Panc1 (cell line): ENCODE measurements around the gene PLEKHH2. TPM values are rescaled to one million over a fixed set of nuclear protein-coding genes. Genes with fewer than 3 reads are reported as not detected.

Experiments
- ATAC-seq: fragments of 200-7000 bp; cut with Tn5 transposase; 2 replicates; pipeline ENCODE4 v1.9.1; 2020; ENCODE audit warnings: mild to moderate bottlenecking, moderate library complexity
- BruUV-seq: library from RNA; stranded (reverse); fragments of 400-500 nt; replicated peaks from 2 replicates; lab custom pipeline; 2021; lab: Mats Ljungman, UMichigan
- CTCF ChIA-PET: fragments of 300-600 bp; sonication (Branson Sonifier 250); formaldehyde crosslinking; loops from one replicate; lab custom pipeline; 2022; ENCODE audit warnings: antibody characterized with exemption; lab: Charles Lee
- POLR2A ChIA-PET: fragments of 300-600 bp; sonication (Branson Sonifier 250); formaldehyde crosslinking; loops from one replicate; lab custom pipeline; 2022; ENCODE audit warnings: antibody characterized with exemption; lab: Charles Lee
- DNase-seq: peaks from one replicate; pipeline ENCODE4 v3.0.0-alpha.2; 2010; ENCODE audit warnings: low read depth, low spot score
- H3K27ac ChIP-seq: 2 replicates; pipeline ENCODE4 v1.5.1; 2011; ENCODE audit warnings: mild to moderate bottlenecking, low read length, inconsistent platforms
- H3K27me3 ChIP-seq: fragments of 200-500 bp; sonication (Bioruptor generic); 2 replicates; pipeline ENCODE4 v1.6.0; 2014; ENCODE audit warnings: low read length, inconsistent platforms; ENCODE audit not compliant: control insufficient read depth, insufficient read depth
- H3K36me3 ChIP-seq: fragments of 200-500 bp; sonication (Bioruptor generic); 2 replicates; pipeline ENCODE4 v1.5.1; 2014; ENCODE audit warnings: inconsistent platforms, mild to moderate bottlenecking, low read length, moderate library complexity; ENCODE audit not compliant: control insufficient read depth, insufficient read depth
- H3K4me1 ChIP-seq: 2 replicates; pipeline ENCODE4 v1.5.1; 2011; ENCODE audit warnings: inconsistent platforms, mild to moderate bottlenecking, low read length, moderate library complexity; ENCODE audit not compliant: control insufficient read depth, insufficient read depth
- H3K4me3 ChIP-seq, 2 experiments: 2 replicates each; pipeline ENCODE4 v1.5.1; 2011 to 2012; ENCODE audit warnings: low read depth in 2 of 2, low read length in 2 of 2, mild to moderate bottlenecking in 2 of 2, inconsistent platforms in 1 of 2, moderate library complexity in 1 of 2
- H3K9me3 ChIP-seq: fragments of 200-500 bp; sonication (Bioruptor generic); 2 replicates; pipeline ENCODE4 v1.5.1; 2014; ENCODE audit warnings: low read depth, mild to moderate bottlenecking, inconsistent platforms, low read length, moderate library complexity; ENCODE audit not compliant: control insufficient read depth, insufficient read depth
- POLR2AphosphoS5 ChIP-seq: IDR thresholded peaks from 2 replicates; pipeline ENCODE4 v1.6.1; 2012; ENCODE audit warnings: mild to moderate bottlenecking, low read depth, low read length, moderate library complexity
- SIN3A ChIP-seq: IDR thresholded peaks from 2 replicates; pipeline ENCODE4 v1.6.1; 2012; ENCODE audit warnings: low read depth, mild to moderate bottlenecking, low read length, moderate library complexity, borderline replicate concordance; ENCODE audit not compliant: insufficient read depth
- TCF7L2 ChIP-seq: IDR thresholded peaks from 2 replicates; pipeline ENCODE4 v1.6.1; 2011; ENCODE audit warnings: mild to moderate bottlenecking, low read depth, low read length, inconsistent platforms
- in situ Hi-C: cut with HindIII; loops from 2 replicates; pipeline ENCODE4 v1.10.0; 2016; ENCODE audit warnings: low sequenced_read_pairs, low pct_unique_long_range_greater_than_20kb
- intact Hi-C: fragments of 100-400 bp; cut with micrococcal nuclease; formaldehyde crosslinking; loops from one replicate; pipeline ENCODE4 v1.10.0; 2022; ENCODE audit not compliant: unreplicated experiment
- total RNA-seq: library from RNA; stranded (reverse); gene quantifications from one replicate; pipeline ENCODE4 v1.2.1, GENCODE V29; 2021; ENCODE audit not compliant: unreplicated experiment
- TF ChIP-seq, protein P1 (sequence below): fragments of 450-650 bp; IDR thresholded peaks from 2 replicates; pipeline ENCODE4 v1.5.1; 2017; ENCODE audit warnings: mild to moderate bottlenecking
- TF ChIP-seq, protein P2 (sequence below), 2 experiments: IDR thresholded peaks; 2 replicates each; pipeline ENCODE4 v1.6.1; 2011 to 2012; ENCODE audit warnings: low read depth in 2 of 2, control low read depth in 1 of 2, low read length in 1 of 2, mild to moderate bottlenecking in 1 of 2, moderate library complexity in 1 of 2; ENCODE audit not compliant: insufficient read depth in 1 of 2

Gene PLEKHH2
- total RNA-seq, 1 experiment from 2014 or later: 15.0 TPM

- intact Hi-C loops (no loop called here), in situ Hi-C loops (no loop called here)
- ATAC-seq (no peak), DNase-seq (no peak)
- Histone ChIP-seq H3K27ac (no peak overlapping the region), H3K36me3 (no peaks in the 10 kb centered on the region), H3K27me3 (no peaks in the 10 kb centered on the region), H3K9me3 (no peaks in the 10 kb centered on the region), H3K4me3 (no peak overlapping the region), H3K4me1 (no peaks in the 10 kb centered on the region)
- no TSS peak for BruUV-seq
- POLR2A ChIA-PET: no interaction called here
- TF ChIP-seq, protein P1, sequence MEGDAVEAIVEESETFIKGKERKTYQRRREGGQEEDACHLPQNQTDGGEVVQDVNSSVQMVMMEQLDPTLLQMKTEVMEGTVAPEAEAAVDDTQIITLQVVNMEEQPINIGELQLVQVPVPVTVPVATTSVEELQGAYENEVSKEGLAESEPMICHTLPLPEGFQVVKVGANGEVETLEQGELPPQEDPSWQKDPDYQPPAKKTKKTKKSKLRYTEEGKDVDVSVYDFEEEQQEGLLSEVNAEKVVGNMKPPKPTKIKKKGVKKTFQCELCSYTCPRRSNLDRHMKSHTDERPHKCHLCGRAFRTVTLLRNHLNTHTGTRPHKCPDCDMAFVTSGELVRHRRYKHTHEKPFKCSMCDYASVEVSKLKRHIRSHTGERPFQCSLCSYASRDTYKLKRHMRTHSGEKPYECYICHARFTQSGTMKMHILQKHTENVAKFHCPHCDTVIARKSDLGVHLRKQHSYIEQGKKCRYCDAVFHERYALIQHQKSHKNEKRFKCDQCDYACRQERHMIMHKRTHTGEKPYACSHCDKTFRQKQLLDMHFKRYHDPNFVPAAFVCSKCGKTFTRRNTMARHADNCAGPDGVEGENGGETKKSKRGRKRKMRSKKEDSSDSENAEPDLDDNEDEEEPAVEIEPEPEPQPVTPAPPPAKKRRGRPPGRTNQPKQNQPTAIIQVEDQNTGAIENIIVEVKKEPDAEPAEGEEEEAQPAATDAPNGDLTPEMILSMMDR: no peak
- no peak for TF ChIP-seq SIN3A
- no peak for TF ChIP-seq POLR2AphosphoS5
- TF ChIP-seq, protein P2, sequence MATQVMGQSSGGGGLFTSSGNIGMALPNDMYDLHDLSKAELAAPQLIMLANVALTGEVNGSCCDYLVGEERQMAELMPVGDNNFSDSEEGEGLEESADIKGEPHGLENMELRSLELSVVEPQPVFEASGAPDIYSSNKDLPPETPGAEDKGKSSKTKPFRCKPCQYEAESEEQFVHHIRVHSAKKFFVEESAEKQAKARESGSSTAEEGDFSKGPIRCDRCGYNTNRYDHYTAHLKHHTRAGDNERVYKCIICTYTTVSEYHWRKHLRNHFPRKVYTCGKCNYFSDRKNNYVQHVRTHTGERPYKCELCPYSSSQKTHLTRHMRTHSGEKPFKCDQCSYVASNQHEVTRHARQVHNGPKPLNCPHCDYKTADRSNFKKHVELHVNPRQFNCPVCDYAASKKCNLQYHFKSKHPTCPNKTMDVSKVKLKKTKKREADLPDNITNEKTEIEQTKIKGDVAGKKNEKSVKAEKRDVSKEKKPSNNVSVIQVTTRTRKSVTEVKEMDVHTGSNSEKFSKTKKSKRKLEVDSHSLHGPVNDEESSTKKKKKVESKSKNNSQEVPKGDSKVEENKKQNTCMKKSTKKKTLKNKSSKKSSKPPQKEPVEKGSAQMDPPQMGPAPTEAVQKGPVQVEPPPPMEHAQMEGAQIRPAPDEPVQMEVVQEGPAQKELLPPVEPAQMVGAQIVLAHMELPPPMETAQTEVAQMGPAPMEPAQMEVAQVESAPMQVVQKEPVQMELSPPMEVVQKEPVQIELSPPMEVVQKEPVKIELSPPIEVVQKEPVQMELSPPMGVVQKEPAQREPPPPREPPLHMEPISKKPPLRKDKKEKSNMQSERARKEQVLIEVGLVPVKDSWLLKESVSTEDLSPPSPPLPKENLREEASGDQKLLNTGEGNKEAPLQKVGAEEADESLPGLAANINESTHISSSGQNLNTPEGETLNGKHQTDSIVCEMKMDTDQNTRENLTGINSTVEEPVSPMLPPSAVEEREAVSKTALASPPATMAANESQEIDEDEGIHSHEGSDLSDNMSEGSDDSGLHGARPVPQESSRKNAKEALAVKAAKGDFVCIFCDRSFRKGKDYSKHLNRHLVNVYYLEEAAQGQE (IDR thresholded peaks at IDR 0.05; ENCODE audit: insufficient read depth in 1 of 2, low read depth in 2 of 2, low read length in 1 of 2): no peak
- TF ChIP-seq TCF7L2: no peak
- CTCF ChIA-PET: no interaction called here
Measured at GRCh38 chr2:43791035-43791765, 154.1 kb downstream of the PLEKHH2 start.

GRCh38 chr2:43792653-43793052, 155.6 kb downstream of the PLEKHH2 start:
- BruUV-seq: no TSS peak
- ATAC-seq (no peak), DNase-seq (no peak)
- no peak overlapping the region for H3K4me3 ChIP-seq
- H3K4me1 ChIP-seq: no peaks in the 10 kb centered on the region
- no peaks in the 10 kb centered on the region for H3K9me3 ChIP-seq
- no peaks in the 10 kb centered on the region for H3K27me3 ChIP-seq
- CTCF ChIA-PET: no interaction called here
- in situ Hi-C loops (no loop called here), intact Hi-C loops (no loop called here)
- POLR2A ChIA-PET: no interaction called here
- TF ChIP-seq TCF7L2 (no peak), POLR2AphosphoS5 (no peak), SIN3A (no peak)
- TF ChIP-seq, protein P1: no peak
- TF ChIP-seq, protein P2 (IDR thresholded peaks at IDR 0.05; ENCODE audit: insufficient read depth in 1 of 2, low read depth in 2 of 2, low read length in 1 of 2): no peak
- no peak overlapping the region for H3K27ac ChIP-seq
- no peaks in the 10 kb centered on the region for H3K36me3 ChIP-seq
